Astrocyte (in vitro differentiated cells and primary cell): ENCODE measurements around the gene CIAO2B.

Experiments used
- CTCF ChIP-seq: IDR thresholded peaks from 2 replicates; pipeline ENCODE4 v1.5.1; 2011; ENCODE audit warnings: low read depth, mild to moderate bottlenecking, inconsistent platforms, low read length, moderate library complexity; ENCODE audit not compliant: insufficient read depth
- EZH2 ChIP-seq: IDR thresholded peaks from 2 replicates; pipeline ENCODE4 v1.6.1; 2012; ENCODE audit warnings: mild to moderate bottlenecking, low read length, inconsistent platforms; ENCODE audit not compliant: insufficient read depth

DNA sequence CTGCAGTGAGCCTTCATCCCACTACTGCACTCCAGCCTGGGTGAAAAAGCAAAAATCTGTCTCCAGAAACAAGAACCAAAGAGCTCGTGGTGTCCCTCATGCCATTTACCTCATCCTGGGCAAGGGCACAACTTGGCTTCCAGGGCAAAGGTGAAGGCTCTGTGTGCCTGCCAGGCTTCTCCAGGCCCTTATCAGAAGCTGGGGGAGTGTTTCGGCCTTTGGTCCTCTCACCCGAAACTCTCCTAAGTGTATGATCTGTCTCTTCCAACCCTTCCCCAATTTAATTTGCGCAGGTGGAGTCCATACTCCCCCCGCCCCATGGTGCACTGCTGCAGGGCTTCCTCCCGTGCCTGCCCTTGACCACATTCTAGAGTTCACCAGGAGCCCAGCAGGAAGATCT lies 2.3 kb upstream of the CIAO2B start:
- no peak for TF ChIP-seq CTCF
- TF ChIP-seq EZH2 = no peak
